WERI-Rb-1 (cell line): ENCODE results near the gene ABLIM2.

ENCODE experiments used
- DNase-seq: peaks from one replicate; pipeline ENCODE4 v3.0.0-alpha.2; 2020
- H3K27ac ChIP-seq: fragments of 250-450 bp; sonication (Bioruptor Pico); 2 replicates; pipeline ENCODE4 v1.5.1; 2020; ENCODE audit warnings: mild to moderate bottlenecking, moderate library complexity
- H3K27me3 ChIP-seq: fragments of 250-450 bp; sonication (Bioruptor Pico); 2 replicates; pipeline ENCODE4 v1.5.1; 2021; ENCODE audit warnings: mild to moderate bottlenecking, low read depth, moderate library complexity; ENCODE audit not compliant: insufficient read depth, severe bottlenecking
- H3K36me3 ChIP-seq: fragments of 250-450 bp; sonication (Bioruptor Pico); 2 replicates; pipeline ENCODE4 v1.5.1; 2020; ENCODE audit warnings: mild to moderate bottlenecking, moderate library complexity
- H3K4me3 ChIP-seq: 2 replicates; pipeline ENCODE4 v1.5.1; 2011; ENCODE audit warnings: low read depth, mild to moderate bottlenecking, control low read depth, low read length
- H3K9me3 ChIP-seq: fragments of 250-450 bp; sonication (Bioruptor Pico); 2 replicates; pipeline ENCODE4 v1.5.1; 2021; ENCODE audit warnings: mild to moderate bottlenecking, moderate library complexity; ENCODE audit not compliant: severe bottlenecking
- CTCF ChIP-seq: IDR thresholded peaks from 2 replicates; pipeline ENCODE4 v1.5.1; 2011; ENCODE audit warnings: low read depth, mild to moderate bottlenecking, control low read depth, inconsistent platforms, low read length

ABLIM2 gene

GRCh38 chr4:8006471-8006870, 152.1 kb downstream of the ABLIM2 start:
- Histone ChIP-seq H3K9me3 (no peaks in the 10 kb centered on the region), H3K27ac (no peak overlapping the region), H3K27me3 (no peaks in the 10 kb centered on the region), H3K4me3 (no peak overlapping the region), H3K36me3 (no peaks in the 10 kb centered on the region)
- no peak for DNase-seq
- TF ChIP-seq CTCF = no peak

GRCh38 chr4:8005814-8006215, 152.8 kb downstream of the ABLIM2 start:
- H3K4me3 ChIP-seq = no peak overlapping the region
- H3K9me3 ChIP-seq = no peaks in the 10 kb centered on the region
- H3K27me3 ChIP-seq = no peaks in the 10 kb centered on the region
- no peaks in the 10 kb centered on the region for H3K36me3 ChIP-seq
- H3K27ac ChIP-seq = no peak overlapping the region
- DNase-seq = no peak
- TF ChIP-seq CTCF = no peak

- Histone ChIP-seq H3K27ac (no peak overlapping the region), H3K36me3 (no peaks in the 10 kb centered on the region), H3K9me3 (no peaks in the 10 kb centered on the region), H3K27me3 (no peaks in the 10 kb centered on the region), H3K4me3 (no peak overlapping the region)
- no peak for TF ChIP-seq CTCF
- no peak for DNase-seq
Observed at GRCh38 chr4:8005033-8005808, 153.4 kb downstream of the ABLIM2 start.

GRCh38 chr4:8004066-8004465, 154.5 kb downstream of the ABLIM2 start:
- DNase-seq = no peak
- no peaks in the 10 kb centered on the region for H3K36me3 ChIP-seq
- H3K27me3 ChIP-seq = no peaks in the 10 kb centered on the region
- TF ChIP-seq CTCF = no peak
- H3K27ac ChIP-seq = no peak overlapping the region
- no peak overlapping the region for H3K4me3 ChIP-seq
- H3K9me3 ChIP-seq = no peaks in the 10 kb centered on the region

- H3K9me3 ChIP-seq = no peaks in the 10 kb centered on the region
- no peaks in the 10 kb centered on the region for H3K27me3 ChIP-seq
- H3K27ac ChIP-seq = no peak overlapping the region
- no peak for TF ChIP-seq CTCF
- H3K36me3 ChIP-seq = no peaks in the 10 kb centered on the region
- H3K4me3 ChIP-seq = no peak overlapping the region
- no peak for DNase-seq
Observed at GRCh38 chr4:8002525-8003309, 155.9 kb downstream of the ABLIM2 start.
